A673 (cell line): ENCODE results near the gene ACACA. TPM values are rescaled to one million over a fixed set of nuclear protein-coding genes. Genes with fewer than 3 reads are reported as not detected.
A peak's percentile ranks its signal among the peaks of the same experiment; 100 is the strongest.

Source experiments
- BruUV-seq: library from RNA; stranded (reverse); fragments of 400-500 nt; replicated peaks from 2 replicates; lab custom pipeline; 2021; lab: Mats Ljungman, UMichigan
- CTCF ChIA-PET: fragments of 300-600 bp; sonication (Branson Sonifier 250); formaldehyde crosslinking; loops from one replicate; lab custom pipeline; 2022; ENCODE audit warnings: antibody characterized with exemption; lab: Charles Lee
- POLR2A ChIA-PET: fragments of 300-600 bp; sonication (Branson Sonifier 250); formaldehyde crosslinking; loops from one replicate; lab custom pipeline; 2022; ENCODE audit warnings: antibody characterized with exemption; ENCODE audit not compliant: low non-redundant PET; lab: Charles Lee
- DNase-seq: peaks from one replicate; pipeline ENCODE4 v3.0.0-alpha.2; 2015; ENCODE audit warnings: low spot score
- H3K27ac ChIP-seq: fragments of 200-600 bp; sonication (generic); 2 replicates; pipeline ENCODE4 v1.5.1; 2016; ENCODE audit warnings: mixed run types, low read depth, mild to moderate bottlenecking, mixed read lengths, antibody characterized with exemption, low read length; ENCODE audit not compliant: poor library complexity, severe bottlenecking
- H3K27me3 ChIP-seq: fragments of 200-600 bp; sonication (generic); replicated peaks from 2 replicates; pipeline ENCODE4 v1.6.1; 2017; ENCODE audit warnings: mixed run types, low read depth, mild to moderate bottlenecking, mixed read lengths, antibody characterized with exemption, low read length; ENCODE audit not compliant: insufficient read depth, poor library complexity
- H3K36me3 ChIP-seq: fragments of 200-600 bp; sonication (generic); 2 replicates; pipeline ENCODE4 v1.6.1; 2016; ENCODE audit warnings: mixed run types, mild to moderate bottlenecking, mixed read lengths, antibody characterized with exemption, low read length; ENCODE audit not compliant: insufficient read depth, poor library complexity, severe bottlenecking
- H3K4me1 ChIP-seq: fragments of 200-600 bp; sonication (generic); 2 replicates; pipeline ENCODE4 v1.6.1; 2017; ENCODE audit warnings: mixed run types, mild to moderate bottlenecking, mixed read lengths, antibody characterized with exemption, low read length; ENCODE audit not compliant: insufficient read depth, poor library complexity, severe bottlenecking
- H3K4me3 ChIP-seq: fragments of 200-600 bp; sonication (generic); 2 replicates; pipeline ENCODE4 v1.5.1; 2016; ENCODE audit warnings: low read depth, mixed run types, mild to moderate bottlenecking, mixed read lengths, low read length; ENCODE audit not compliant: poor library complexity, severe bottlenecking
- H3K9me3 ChIP-seq: fragments of 200-600 bp; sonication (generic); 2 replicates; pipeline ENCODE4 v1.6.1; 2016; ENCODE audit warnings: mixed run types, low read depth, mild to moderate bottlenecking, mixed read lengths, antibody characterized with exemption, low read length; ENCODE audit not compliant: poor library complexity, severe bottlenecking
- CTCF ChIP-seq: fragments of 300-800, 200-600 bp; sonication (generic); conservative IDR thresholded peaks from 2 replicates; pipeline ENCODE4 v1.5.1; 2017; ENCODE audit warnings: low read depth, mild to moderate bottlenecking, antibody characterized with exemption, low read length, moderate library complexity, mixed read lengths
- EZH2 ChIP-seq: fragments of 200-600 bp; sonication (generic); IDR thresholded peaks from 2 replicates; pipeline ENCODE4 v1.6.1; 2017; ENCODE audit warnings: borderline replicate concordance, low read depth, mild to moderate bottlenecking, mixed read lengths, antibody characterized with exemption, low read length; ENCODE audit not compliant: poor library complexity, severe bottlenecking
- intact Hi-C: fragments of 100-400 bp; cut with micrococcal nuclease; formaldehyde crosslinking; loops from one replicate; pipeline ENCODE4 v1.10.0; 2022; ENCODE audit not compliant: unreplicated experiment
- total RNA-seq: library from RNA; stranded (reverse); gene quantifications from 2 replicates; pipeline ENCODE4 v1.2.3, GENCODE V29; 2021

ACACA gene
- total RNA-seq, 1 experiment from 2014 or later, result 68.3 TPM

- Histone ChIP-seq H3K4me1 (no peaks in the 10 kb centered on the region), H3K9me3 (no peaks in the 10 kb centered on the region), H3K27me3 (no peaks in the 10 kb centered on the region), H3K4me3 (no peak overlapping the region), H3K27ac (no peak overlapping the region), H3K36me3 (no peaks in the 10 kb centered on the region)
- no TSS peak for BruUV-seq
- no peak for DNase-seq
- ChIA-PET CTCF (no interaction called here), POLR2A (no interaction called here)
- TF ChIP-seq EZH2 (no peak), CTCF (no peak)
- intact Hi-C loops, result no loop called here
Measured at GRCh38 chr17:37393352-37393751, 13.3 kb downstream of the ACACA start.

- H3K27me3 ChIP-seq, result no peaks in the 10 kb centered on the region
- no peaks in the 10 kb centered on the region for H3K4me1 ChIP-seq
- ChIA-PET POLR2A (no interaction called here), CTCF (no interaction called here)
- intact Hi-C loops, result no loop called here
- no peak overlapping the region for H3K27ac ChIP-seq
- DNase-seq, result no peak
- H3K36me3 ChIP-seq, result no peaks in the 10 kb centered on the region
- TF ChIP-seq CTCF (no peak), EZH2 (no peak)
- no peaks in the 10 kb centered on the region for H3K9me3 ChIP-seq
- H3K4me3 ChIP-seq, result no peak overlapping the region
- BruUV-seq, result no TSS peak
Measured at GRCh38 chr17:37392024-37392590, 14.5 kb downstream of the ACACA start.

- peak; percentile 6 for DNase-seq
- no peak for TF ChIP-seq CTCF
- no peak for TF ChIP-seq EZH2
- intact Hi-C loops, result no loop called here
- Histone ChIP-seq H3K36me3 (no peaks in the 10 kb centered on the region), H3K4me1 (no peaks in the 10 kb centered on the region), H3K9me3 (no peaks in the 10 kb centered on the region), H3K27ac (no peak overlapping the region), H3K4me3 (no peak overlapping the region), H3K27me3 (no peaks in the 10 kb centered on the region)
- no TSS peak for BruUV-seq
- ChIA-PET POLR2A (no interaction called here), CTCF (no interaction called here)
Measured at GRCh38 chr17:37391146-37391545, 15.5 kb downstream of the ACACA start.
